ENCODE results near the gene NPNT. TPM values are rescaled to one million over a fixed set of nuclear protein-coding genes. Genes with fewer than 3 reads are reported as not detected.
"Not testable (repeated sequence)": the region's sequence is repeated elsewhere in the genome, so short reads cannot be mapped to it uniquely, and the experiment has no call there.

The NPNT gene, protein sequence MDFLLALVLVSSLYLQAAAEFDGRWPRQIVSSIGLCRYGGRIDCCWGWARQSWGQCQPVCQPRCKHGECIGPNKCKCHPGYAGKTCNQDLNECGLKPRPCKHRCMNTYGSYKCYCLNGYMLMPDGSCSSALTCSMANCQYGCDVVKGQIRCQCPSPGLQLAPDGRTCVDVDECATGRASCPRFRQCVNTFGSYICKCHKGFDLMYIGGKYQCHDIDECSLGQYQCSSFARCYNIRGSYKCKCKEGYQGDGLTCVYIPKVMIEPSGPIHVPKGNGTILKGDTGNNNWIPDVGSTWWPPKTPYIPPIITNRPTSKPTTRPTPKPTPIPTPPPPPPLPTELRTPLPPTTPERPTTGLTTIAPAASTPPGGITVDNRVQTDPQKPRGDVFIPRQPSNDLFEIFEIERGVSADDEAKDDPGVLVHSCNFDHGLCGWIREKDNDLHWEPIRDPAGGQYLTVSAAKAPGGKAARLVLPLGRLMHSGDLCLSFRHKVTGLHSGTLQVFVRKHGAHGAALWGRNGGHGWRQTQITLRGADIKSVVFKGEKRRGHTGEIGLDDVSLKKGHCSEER
- 10 to 100 TPM in 2 of 3 donors, 1 to 10 TPM in 1; 3.2 to 20.4 (median 12.7) TPM for polyA plus RNA-seq

DNA sequence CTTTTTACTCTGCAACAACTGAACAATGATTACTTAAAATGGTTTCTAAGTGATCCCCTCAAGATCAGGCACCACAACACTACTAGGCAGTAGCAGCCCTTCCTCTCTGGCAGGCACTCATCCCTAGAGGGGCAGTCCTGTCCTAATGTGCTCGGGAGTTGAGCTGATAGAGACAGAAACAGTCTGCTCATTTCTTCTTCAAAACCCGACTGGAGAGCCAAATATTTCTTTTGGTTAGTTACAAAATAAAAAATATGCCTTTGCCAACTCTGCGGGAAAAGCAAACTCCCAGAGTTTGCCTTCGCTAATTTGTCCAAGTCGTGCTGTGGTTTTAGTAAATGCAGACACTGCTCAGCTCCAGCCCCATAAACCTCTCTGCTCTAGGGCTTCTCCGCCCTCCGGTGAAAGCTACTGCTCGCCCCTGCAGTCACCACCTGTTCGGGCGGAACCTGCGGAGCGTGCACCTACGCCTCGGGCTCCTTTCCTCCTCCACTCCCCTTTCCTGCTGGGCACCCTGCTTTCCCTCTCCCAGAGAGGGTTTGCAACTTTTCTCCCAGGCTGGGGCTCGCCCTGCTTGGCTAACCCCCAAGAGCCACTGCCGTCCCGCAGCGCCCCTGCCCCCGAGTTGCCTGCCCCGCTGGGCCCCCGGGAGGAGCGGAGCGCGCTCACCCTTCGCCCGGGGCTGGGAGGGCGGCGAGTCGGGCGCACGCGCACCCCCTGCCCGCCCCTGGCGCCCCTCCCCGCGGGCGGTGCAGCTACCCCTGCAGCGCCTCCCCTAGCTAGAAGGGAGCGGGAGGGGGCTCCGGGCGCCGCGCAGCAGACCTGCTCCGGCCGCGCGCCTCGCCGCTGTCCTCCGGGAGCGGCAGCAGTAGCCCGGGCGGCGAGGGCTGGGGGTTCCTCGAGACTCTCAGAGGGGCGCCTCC lies at the start of gene NPNT:
Gene NPNT, plus strand, starts transcription at position 812 of the 923 bp plus-strand sequence. CDS start 182 bp downstream, outside the sequence.
- no peak within 1 kb of the TSS for H3K27ac ChIP-seq (ENCODE audit: low read depth, low read length)
- 1 to 3% (median 2%) methylated on average over 23 to 56 of the region's 56 CpGs for WGBS, 3 donors

GRCh38 chr4:105845559-105845958 lies 49.7 kb upstream of the NPNT start:
- no peak overlapping the region for H3K27ac ChIP-seq (ENCODE audit: low read depth, low read length)
- WGBS, 3 donors = 82 to 94% (median 87%) methylated on average over 3 of the region's 3 CpGs

- not testable (repeated sequence) for H3K27ac ChIP-seq (ENCODE audit: low read depth, low read length)
- 91 to 95% (median 92%) methylated on average over 6 of the region's 6 CpGs for WGBS, 3 donors
Measured at GRCh38 chr4:105848359-105848758, 46.9 kb upstream of the NPNT start.

DNA sequence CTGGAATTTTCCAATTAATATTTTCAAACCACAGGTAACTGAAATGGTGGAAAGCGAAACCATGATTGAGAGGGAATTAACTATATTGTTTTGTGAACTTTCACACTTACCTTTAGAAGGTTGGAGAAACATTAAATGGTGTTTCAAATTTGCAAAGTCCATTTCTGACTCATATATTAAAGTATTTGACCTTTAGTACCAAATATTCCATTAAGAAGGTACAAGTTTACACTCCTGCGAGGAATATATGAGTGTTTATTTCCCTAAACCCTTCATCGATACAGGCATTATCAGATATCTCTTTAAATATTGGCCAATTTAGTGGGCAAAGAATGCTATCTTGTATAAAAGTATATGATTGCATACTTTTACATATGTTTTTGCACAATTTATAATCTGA lies 44.1 kb upstream of the NPNT start:
- 71 to 93% (median 93%) methylated on average over 3 of the region's 3 CpGs for WGBS, 3 donors
- no peak overlapping the region for H3K27ac ChIP-seq (ENCODE audit: low read depth, low read length)

DNA sequence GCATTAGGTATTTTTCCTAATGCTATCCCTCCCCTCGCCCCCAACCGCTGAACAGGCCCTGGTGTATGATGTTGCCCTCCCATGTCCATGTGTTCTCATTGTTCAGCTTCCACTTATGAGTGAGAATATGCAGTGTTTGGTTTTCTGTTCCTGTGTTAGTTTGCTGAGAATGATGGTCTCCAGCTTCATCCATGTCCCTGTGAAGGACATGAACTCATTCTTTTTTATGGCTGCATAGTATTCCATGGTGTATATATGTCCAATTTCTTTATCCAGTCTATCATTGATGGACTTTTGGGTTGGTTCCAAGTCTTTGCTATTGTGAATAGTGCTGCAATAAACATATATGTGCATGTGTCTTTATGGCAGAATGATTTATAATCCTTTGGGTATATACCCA lies 43.0 kb upstream of the NPNT start:
- WGBS, 3 donors = 94 to 100% (median 97%) methylated on average over 2 of the region's 2 CpGs
- H3K27ac ChIP-seq (ENCODE audit: low read depth, low read length) = not testable (repeated sequence)

GRCh38 chr4:105858466-105859040 lies 36.7 kb upstream of the NPNT start:
- H3K27ac ChIP-seq (ENCODE audit: low read depth, low read length) = no peak overlapping the region
- 94 to 99% (median 97%) methylated on average over 10 of the region's 10 CpGs for WGBS, 3 donors

DNA sequence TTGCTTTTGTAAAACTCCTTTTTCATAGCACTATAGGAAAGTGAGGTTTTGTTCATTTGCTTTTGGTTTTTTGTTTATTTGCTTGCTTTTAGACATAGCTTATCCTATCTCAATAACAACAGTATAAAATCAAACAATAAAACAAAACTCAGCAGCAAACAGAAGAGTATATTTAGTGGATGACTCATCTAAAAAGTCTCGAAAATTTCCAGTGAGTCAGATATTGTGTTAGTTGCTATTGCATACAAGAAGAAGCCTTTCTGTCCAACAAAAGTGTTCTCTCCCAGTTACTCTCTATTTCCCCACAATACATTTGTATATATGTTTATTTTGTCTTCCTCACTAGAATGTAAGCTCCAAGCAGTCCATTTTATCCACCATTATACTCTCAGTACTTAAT lies 36.0 kb upstream of the NPNT start:
- H3K27ac ChIP-seq (ENCODE audit: low read depth, low read length) = no peak overlapping the region
- 50 to 67% (median 51%) methylated on average over 1 of the region's 1 CpG for WGBS, 3 donors

- no peak overlapping the region for H3K27ac ChIP-seq (ENCODE audit: low read depth, low read length)
- 81 to 91% (median 88%) methylated on average over 3 of the region's 3 CpGs for WGBS, 3 donors
Measured at GRCh38 chr4:105870963-105871362, 24.3 kb upstream of the NPNT start.

DNA sequence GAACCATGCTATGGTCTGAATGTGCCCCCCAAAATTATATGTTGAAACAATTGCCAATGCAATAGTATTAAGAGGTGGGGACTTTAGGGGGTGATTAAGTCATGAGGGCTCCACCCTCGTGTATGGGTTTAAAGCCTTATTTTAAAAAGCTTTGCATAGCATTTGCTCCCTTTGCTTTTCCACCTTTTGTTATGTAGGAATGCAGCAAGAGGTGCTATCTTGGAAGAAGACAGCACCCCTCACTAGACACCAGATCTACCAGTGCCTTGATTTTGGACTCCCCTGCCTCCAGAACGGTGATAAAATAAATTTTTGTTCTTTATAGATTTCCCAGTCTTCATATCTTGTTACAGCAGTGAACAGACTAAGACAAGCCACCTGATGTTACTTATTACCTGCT lies 23.3 kb upstream of the NPNT start:
- 74 to 83% (median 79%) methylated on average over 2 of the region's 2 CpGs for WGBS, 3 donors
- no peak overlapping the region for H3K27ac ChIP-seq (ENCODE audit: low read depth, low read length)

- H3K27ac ChIP-seq (ENCODE audit: low read depth, low read length) = no peak overlapping the region
Measured at GRCh38 chr4:105875233-105875632, 20.0 kb upstream of the NPNT start.

GRCh38 chr4:105878668-105879067 lies 16.6 kb upstream of the NPNT start:
- no peak overlapping the region for H3K27ac ChIP-seq (ENCODE audit: low read depth, low read length)
- WGBS, 3 donors = 32 to 70% (median 60%) methylated on average over 2 of the region's 2 CpGs

DNA sequence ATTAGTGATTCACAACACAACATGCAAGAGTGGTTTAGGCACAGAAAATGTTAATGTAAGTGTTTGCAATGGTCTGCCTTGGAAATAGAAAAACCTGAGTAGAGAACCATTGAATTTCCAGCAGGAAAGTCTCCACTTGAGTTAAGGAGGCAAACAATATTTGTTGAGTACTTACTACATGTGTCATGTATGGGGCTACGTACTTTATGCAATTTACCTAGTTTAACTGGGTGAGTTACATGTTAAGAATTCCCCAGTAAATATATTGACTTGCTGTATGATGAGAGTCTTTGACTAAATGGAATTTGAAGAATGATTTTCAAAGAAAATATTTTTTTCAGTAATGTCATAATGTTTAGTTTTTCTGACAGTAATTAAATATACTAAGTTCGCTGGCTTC lies 7.8 kb upstream of the NPNT start:
- 68 to 90% (median 81%) methylated on average over 2 of the region's 2 CpGs for WGBS, 3 donors
- H3K27ac ChIP-seq (ENCODE audit: low read depth, low read length) = no peak overlapping the region

- WGBS, 3 donors = 1 to 3% (median 2%) methylated on average over 76 to 84 of the region's 84 CpGs
- H3K27ac ChIP-seq (ENCODE audit: low read depth, low read length) = no peak overlapping the region
Measured at GRCh38 chr4:105895583-105896460, 551 bp downstream of the NPNT start.

DNA sequence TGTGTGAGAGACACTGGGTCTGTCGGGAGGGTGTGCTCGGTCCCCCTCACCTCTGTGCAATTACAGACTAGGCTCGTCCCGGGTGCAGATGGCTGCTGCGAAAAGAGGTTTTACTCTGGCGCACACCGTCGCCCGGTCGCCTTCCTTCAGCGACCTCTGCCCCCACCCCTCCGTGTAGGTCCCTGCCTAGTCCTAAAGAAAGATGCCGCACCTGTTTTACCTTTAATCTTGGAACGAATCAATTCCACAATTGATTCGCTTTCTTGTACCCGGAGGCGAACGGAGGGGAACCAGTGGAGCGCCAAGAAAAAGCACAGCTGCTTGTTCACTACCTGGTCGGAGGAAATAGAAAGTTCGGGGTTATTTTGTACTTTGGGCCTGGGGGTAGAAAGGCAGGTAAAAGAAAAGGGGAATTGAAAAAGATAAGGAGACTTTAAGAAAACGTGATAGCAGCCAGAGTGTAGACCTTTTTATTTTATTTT lies 1.2 kb downstream of the NPNT start:
- no peak overlapping the region for H3K27ac ChIP-seq (ENCODE audit: low read depth, low read length)
- 3 to 5% (median 4%) methylated on average over 22 of the region's 22 CpGs for WGBS, 3 donors

- H3K27ac ChIP-seq (ENCODE audit: low read depth, low read length) = no peak overlapping the region
- WGBS, 3 donors = 10 to 31% (median 28%) methylated on average over 3 of the region's 3 CpGs
Measured at GRCh38 chr4:105896984-105897775, 1.9 kb downstream of the NPNT start.

DNA sequence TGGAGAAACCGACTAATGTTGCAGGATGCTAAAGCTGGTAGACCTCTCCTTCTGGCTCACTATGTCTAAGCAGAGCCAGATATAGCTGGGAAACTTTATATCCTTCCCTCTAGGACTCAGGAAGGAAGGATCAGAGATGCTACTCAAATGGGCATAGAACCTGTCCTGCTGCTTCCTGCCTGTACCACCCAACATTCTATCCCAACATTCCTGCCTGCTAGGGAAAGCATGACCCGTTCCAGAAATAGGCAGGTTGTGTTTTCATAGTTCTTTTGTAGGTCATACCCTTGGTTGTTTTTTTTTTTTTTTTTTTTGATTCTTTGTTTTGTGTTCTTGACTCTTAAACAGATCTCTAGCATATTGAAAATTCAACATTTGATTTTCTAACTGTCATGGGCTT lies 5.3 kb downstream of the NPNT start:
- H3K27ac ChIP-seq (ENCODE audit: low read depth, low read length) = no peak overlapping the region
- 58 to 67% (median 63%) methylated on average over 2 of the region's 2 CpGs for WGBS, 3 donors
